GM12872 (cell line): ENCODE results near the gene CBX7.

Experiments used
- CTCF ChIP-seq: IDR thresholded peaks from 3 replicates; pipeline ENCODE4 v1.5.1; 2011; ENCODE audit warnings: low read depth, mild to moderate bottlenecking, low read length, moderate library complexity; ENCODE audit not compliant: insufficient read depth

The CBX7 gene

GRCh38 chr22:39097098-39098020 is 55.1 kb downstream of the CBX7 start, which contains the start of gene APOBEC3H:
APOBEC3H (plus strand) TSS chr22:39097244; CDS start chr22:39100279, 3,035 bp downstream.
- TF ChIP-seq CTCF, result no peak

- TF ChIP-seq CTCF, result no peak
These were observed 56.5 kb downstream of the CBX7 start for GRCh38 chr22:39095971-39096370.

- TF ChIP-seq CTCF, result no peak
These were observed 57.6 kb downstream of the CBX7 start for GRCh38 chr22:39094717-39095389.

- TF ChIP-seq CTCF, result no peak
These were observed 60.2 kb downstream of the CBX7 start for GRCh38 chr22:39092111-39092862.

GRCh38 chr22:39091126-39092081 is 61.1 kb downstream of the CBX7 start:
- no peak for TF ChIP-seq CTCF

GRCh38 chr22:39090426-39091064 is 61.9 kb downstream of the CBX7 start:
- no peak for TF ChIP-seq CTCF
